Stimulated activated CD8-positive, alpha-beta memory T cell treated with anti-CD3 and anti-CD28 coated beads, Interleukin-4, amount 100 ng/mL, for 24 hours (primary cell): ENCODE measurements around the gene OSBPL9.
"Not testable (repeated sequence)": the region's sequence is repeated elsewhere in the genome, so short reads cannot be mapped to it uniquely, and the experiment has no call there.

Experiments
- DNase-seq: peaks from one replicate; pipeline ENCODE4 v3.0.0-alpha.2; 2020; ENCODE audit warnings: low read depth

The OSBPL9 gene

DNA sequence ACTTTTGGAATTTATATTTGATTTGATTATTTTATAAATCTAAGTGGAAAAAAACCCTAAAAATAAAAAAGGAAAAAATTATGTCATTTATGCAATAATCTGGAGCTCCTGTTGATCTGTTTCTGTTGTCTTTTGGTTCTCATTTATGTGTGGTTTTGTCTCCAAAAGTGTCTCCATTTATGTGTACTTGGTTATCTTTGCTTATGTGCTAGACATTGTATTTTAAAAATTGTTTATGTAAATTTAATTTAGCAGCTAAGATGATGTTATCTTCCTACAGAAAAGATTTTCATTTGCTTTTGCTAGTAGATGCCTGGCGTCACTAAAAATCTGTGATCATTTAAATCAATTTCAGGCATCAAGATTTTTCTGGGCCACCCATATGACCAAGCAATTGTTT lies 95.7 kb downstream of the OSBPL9 start:
- DNase-seq: no peak

GRCh38 chr1:51714374-51715019 lies 97.6 kb downstream of the OSBPL9 start:
- DNase-seq: no peak

- no peak for DNase-seq
These were observed 98.5 kb downstream of the OSBPL9 start for GRCh38 chr1:51715369-51715768.

DNA sequence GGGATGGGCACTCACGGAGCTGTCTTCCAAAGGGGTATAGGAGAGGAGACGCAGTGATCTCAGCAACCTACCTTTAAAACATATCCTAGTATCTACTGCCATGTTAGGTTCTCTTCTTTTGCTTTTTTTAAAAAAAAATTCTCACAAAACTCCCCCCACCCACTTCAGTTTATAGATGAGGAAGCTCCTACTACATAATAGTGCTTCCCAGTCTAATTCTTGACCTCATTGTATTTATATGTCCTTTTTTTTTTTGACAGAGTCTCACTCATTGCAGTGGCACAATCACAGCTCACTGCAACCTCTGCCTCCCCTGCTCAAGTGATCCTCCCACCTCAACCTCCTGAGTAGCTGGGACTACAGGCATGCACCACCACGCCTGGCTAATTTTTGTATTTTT lies 99.9 kb downstream of the OSBPL9 start:
- DNase-seq: no peak

DNA sequence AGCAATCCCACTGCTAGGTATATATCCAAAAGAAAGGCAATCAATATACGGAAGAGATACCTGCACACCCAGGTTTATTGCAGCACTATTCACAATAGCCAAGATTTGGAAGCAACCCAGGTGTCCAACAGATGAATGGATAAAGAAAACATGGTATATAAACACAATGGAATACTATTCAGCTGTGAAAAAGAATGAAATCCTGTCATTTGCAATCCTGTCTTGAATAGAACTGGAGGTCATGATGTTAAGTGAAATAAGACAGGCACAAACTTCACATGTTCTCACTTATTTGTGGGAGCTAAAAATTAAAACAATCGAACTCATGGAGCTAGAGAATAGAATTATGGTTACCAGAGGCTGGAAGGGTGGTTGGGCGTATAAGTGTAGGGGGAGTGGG lies 101.0 kb downstream of the OSBPL9 start:
- DNase-seq: no peak

DNA sequence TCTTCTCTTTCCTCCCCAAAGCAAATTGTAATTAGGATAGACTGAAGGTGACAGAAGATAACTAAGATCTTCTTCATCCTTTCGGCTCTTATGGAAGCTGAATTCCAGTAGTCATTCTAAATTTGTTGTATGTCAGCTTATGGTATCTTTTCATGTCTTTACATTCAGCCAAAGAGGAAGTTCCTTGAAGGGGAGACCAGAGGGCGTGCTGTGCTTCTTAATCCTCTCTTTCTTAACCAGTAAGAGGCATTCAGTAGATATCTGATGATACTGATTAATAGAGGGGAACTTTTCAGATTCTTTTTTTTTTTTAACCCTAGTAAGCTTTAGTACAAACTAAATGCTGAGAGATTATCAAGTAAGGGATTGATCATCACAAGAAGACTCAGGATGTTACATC lies 102.3 kb downstream of the OSBPL9 start:
- DNase-seq: no peak

GRCh38 chr1:51724797-51725196 lies 107.9 kb downstream of the OSBPL9 start:
- no peak for DNase-seq

GRCh38 chr1:51726051-51726450 lies 109.2 kb downstream of the OSBPL9 start:
- DNase-seq: no peak

GRCh38 chr1:51726544-51727225 lies 109.8 kb downstream of the OSBPL9 start:
- DNase-seq: no peak

- no peak for DNase-seq
These were observed 110.5 kb downstream of the OSBPL9 start for GRCh38 chr1:51727366-51727765.

DNA sequence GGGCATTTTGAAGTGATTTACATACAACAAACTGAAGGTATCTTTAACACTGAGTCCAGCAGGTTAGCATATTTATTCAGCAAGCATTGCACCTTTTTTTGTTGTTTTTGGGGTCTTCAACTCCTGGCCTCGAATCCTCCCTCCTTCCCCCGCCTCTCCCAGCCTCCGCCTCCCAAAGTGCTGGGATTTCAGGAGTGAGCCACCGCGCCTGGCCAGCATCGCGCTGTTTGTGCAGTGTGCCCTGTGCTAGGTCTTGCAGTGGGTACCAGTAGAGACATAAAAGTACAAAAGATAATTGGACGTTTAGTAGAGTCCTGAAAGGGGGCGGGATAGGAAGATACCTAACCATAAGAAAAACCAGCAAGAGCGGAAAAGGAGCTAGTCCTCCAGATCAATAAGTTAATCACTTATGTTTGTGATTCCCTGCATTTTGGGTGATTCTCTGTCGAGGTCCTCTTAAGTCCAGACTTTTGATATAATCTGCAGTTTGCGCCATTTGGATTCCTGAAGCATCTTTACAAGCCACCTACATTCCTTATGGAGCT lies 111.8 kb downstream of the OSBPL9 start:
- no peak for DNase-seq

- DNase-seq: peak; percentile 94
These were observed 112.4 kb downstream of the OSBPL9 start for GRCh38 chr1:51729156-51729823.

GRCh38 chr1:51729824-51730301 lies 113.0 kb downstream of the OSBPL9 start:
- no peak for DNase-seq

DNA sequence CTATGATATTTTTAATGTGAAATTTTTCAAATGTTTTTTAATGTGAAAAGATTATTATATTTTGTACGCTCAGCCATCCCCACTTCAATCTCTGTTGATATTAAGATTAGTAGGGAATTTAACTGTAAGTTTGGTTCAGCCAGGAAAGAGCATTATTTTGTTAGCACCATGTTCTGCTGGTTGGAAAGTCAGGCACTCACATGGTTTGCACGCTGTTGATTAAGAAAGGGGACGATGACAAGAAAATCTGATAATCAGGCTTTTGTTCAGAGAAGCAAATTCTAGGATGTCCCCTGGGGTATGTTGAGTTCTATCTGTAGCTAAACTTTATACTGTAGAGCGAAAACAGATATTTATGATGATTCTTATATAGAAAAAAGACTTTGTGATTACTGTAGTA lies 115.1 kb downstream of the OSBPL9 start:
- DNase-seq: no peak

GRCh38 chr1:51732701-51733425 lies 116.0 kb downstream of the OSBPL9 start:
- DNase-seq: no peak

DNA sequence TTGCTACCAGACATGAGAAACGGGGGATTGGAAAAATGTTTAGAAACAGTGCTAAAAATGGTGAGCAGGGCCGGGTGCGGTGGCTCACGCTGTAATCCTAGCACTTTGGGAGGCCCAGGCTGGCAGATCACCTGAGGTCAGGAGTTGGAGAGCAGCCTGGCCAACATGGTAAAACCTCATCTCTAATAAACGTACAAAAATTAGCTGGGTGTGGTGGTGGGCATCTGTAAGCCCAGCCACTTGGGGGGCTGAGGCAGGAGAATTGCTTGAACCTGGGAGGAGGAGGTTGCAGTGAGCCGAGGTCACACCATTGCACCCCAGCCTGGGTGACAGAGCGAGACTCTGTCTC lies 116.5 kb downstream of the OSBPL9 start:
- DNase-seq: not testable (repeated sequence)

DNA sequence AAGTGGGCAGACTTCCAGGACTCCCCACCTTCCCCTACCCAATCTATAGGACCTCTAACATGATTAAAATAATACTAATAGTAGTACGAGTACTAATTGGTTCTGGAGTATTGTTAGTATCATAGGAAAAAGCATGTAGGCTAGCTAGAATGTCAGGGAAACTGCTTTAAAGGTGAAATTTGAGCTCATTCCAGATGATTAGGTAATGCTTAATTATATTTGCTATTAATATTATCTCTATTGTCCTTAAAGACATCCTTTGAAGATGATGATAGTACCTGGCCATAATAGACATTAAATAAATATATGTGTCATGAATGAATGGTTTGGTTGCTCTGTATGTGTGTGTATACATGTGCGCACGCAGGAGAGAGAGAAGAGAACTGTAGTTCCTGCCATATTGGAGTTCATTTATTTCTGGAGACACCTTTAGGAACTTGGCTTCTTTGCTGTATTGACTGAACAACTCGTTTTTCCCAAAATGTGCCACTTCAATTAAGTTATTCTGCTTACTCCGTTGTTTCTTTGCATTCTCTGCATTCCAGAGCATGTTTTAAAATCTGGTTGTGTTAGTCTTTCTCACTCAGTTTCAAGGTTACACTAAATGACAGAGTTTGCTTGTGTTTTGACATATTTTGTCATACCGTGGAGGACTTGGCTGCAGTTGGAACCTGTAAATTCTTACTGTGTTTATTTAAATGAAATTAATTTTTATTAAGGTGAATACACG lies 117.1 kb downstream of the OSBPL9 start:
- no peak for DNase-seq

DNA sequence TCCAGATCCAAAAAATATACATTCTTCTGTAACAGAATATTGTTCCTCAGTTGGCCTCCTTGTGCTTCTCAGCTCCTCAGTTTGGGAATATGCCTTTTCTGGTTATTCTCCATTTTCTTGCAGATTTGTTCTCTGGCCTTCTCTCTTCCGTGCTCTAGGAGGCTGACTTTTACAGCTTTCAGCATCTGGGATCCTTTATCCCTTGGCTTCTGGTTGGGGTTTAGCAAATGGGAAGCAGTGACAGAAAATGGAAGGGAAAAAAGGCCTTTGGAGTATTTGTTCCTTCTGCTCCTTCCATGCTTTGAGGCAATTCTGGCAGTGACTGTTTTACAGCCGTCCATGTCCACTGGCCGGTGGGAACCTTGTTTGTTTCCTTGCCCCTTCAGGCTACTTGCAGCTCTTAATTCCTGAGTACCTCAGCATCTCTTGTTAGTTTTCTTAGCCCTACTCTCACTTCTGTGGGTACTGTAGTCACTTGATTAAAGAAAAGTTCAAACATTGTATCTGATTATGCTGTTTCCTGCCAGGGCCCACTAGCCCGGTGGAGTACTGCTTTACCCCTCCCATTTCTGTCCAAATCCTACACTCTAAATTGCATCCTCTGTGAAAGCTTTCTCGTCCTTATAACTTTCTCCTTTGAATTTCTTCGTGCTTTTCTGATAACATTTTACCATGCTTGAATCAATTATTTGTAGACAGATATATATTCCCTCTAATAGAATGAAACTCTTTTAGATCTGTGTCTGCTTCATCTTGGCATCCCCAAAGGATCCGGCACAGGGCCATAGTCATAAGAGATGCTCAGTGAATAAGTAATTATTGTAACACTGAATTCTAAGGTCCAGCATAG lies 118.2 kb downstream of the OSBPL9 start:
- no peak for DNase-seq

DNA sequence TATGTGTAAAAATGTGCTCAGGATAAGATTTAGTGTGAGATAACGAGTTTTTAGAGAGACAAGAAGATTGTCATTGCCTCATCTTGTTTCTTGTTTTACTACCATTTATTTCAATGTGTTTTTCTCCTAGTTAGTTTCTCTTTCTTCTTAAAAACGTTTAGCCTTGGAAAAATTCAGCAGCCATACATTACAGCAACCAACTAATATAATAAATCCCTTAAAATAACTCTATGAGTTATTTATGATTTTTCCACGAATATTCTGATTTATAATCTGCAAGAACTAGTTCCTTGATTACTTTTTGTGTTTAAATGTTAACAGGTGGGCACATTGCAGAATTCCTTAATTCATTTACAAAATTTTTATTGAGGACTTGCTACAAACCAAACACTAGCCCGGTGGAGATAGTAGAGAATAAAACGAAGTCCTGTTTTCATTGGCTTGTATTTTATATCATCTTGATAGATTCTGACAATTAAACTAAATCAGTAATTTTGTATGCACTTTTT lies 118.9 kb downstream of the OSBPL9 start:
- DNase-seq: no peak

DNA sequence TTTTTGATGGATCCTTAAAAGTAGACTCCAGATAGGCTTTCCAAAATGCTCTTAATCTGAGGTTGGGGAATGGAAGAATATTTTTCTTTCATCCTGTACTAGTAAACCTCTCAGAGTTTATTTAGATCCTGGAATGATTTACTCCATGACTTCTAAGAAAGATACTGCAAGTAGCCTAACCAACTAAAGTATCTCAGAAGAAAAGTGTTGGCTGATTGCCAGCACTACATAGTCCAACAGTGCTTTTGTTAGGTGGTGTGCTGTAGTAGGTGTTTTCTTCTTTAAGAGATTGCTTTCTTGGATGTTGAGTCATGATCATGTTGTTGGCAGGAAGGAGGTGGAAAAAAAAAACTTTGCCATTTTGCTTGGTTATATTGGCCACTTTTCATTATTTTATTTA lies 119.8 kb downstream of the OSBPL9 start:
- no peak for DNase-seq

DNA sequence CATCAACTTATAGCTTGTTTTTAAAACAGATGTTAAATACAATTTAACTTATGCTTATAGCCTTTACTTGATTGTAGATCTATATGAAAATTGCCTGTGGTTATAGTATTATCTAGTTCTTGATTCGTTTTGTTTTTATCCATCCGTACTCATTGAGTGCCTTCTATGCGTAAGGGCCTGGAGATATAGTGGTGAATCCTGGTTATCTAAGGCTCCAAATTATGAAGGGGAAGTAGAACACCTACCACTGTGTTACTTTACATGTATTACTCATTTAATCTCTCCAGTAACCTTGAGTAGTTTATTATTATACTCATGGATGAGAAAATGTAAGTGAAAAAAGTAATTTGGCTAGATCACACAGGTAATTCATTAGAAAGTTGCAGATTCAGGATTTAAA lies 121.8 kb downstream of the OSBPL9 start:
- no peak for DNase-seq
